NB4 (cell line): ENCODE results near the gene RPP40.

Experiments
- CTCF ChIP-seq: IDR thresholded peaks from one replicate; pipeline ENCODE4 v1.5.1; 2012; ENCODE audit warnings: low read depth, low read length
- MAX ChIP-seq: IDR thresholded peaks from 2 replicates; pipeline ENCODE4 v1.6.1; 2011; ENCODE audit warnings: low read depth, low read length
- MYC ChIP-seq: IDR thresholded peaks from 2 replicates; pipeline ENCODE4 v1.6.1; 2011; ENCODE audit warnings: low read depth, low read length
- POLR2A ChIP-seq: IDR thresholded peaks from 2 replicates; pipeline ENCODE4 v1.6.1; 2011; ENCODE audit warnings: mild to moderate bottlenecking; ENCODE audit not compliant: insufficient read length; ENCODE audit errors: extremely low read depth

- TF ChIP-seq CTCF: no peak
- no peak for TF ChIP-seq POLR2A
- TF ChIP-seq MYC: no peak
- TF ChIP-seq MAX: no peak
These were observed 47.2 kb downstream of the RPP40 start for GRCh38 chr6:4956625-4957024.
